Common myeloid progenitor, CD34-positive (primary cell): Measurements from ENCODE around the gene XRCC4.
A peak's percentile ranks its signal among the peaks of the same experiment; 100 is the strongest.

Experiments
- CTCF ChIA-PET: fragments of 350-600 bp; sonication (Branson Sonifier 250); formaldehyde crosslinking; loops from one replicate; lab custom pipeline; 2021; ENCODE audit warnings: antibody characterized with exemption; lab: Charles Lee
- POLR2A ChIA-PET: fragments of 350-600 bp; sonication (Branson Sonifier 250); formaldehyde crosslinking; loops from one replicate; lab custom pipeline; 2021; ENCODE audit warnings: antibody characterized with exemption; lab: Charles Lee
- DNase-seq, 3 donors: peaks; one replicate each; pipeline versions ENCODE4 v3.0.0 to v3.0.0-alpha.2; 2013
- H3K27ac ChIP-seq, 2 experiments: 1 replicate in 1 of 2; 2 replicates in 1 of 2; pipeline ENCODE4 v1.7.0; 2013; ENCODE audit warnings: inconsistent platforms in 2 of 2, low read length in 2 of 2, mild to moderate bottlenecking in 2 of 2, low read depth in 1 of 2, moderate library complexity in 1 of 2; ENCODE audit not compliant: severe bottlenecking in 2 of 2, insufficient read depth in 1 of 2, poor library complexity in 1 of 2
- H3K27me3 ChIP-seq, 5 experiments: replicated peaks in 2 of 5; 1 replicate in 3 of 5; 2 replicates in 2 of 5; pipeline versions ENCODE4 v1.6.1 to v1.7.0; 2013; ENCODE audit warnings: low read length in 4 of 5, mild to moderate bottlenecking in 2 of 5, moderate library complexity in 2 of 5, inconsistent platforms in 1 of 5; ENCODE audit not compliant: insufficient read depth in 5 of 5, control insufficient read depth in 4 of 5
- H3K36me3 ChIP-seq, 4 experiments: 1 replicate in 2 of 4; 2 replicates in 2 of 4; pipeline versions ENCODE4 v1.6.1 to v1.7.0; 2013; ENCODE audit warnings: low read length in 3 of 4, control low read depth in 1 of 4, mild to moderate bottlenecking in 1 of 4; ENCODE audit not compliant: control insufficient read depth in 4 of 4, insufficient read depth in 4 of 4
- H3K4me1 ChIP-seq, 4 experiments: 1 replicate in 3 of 4; 2 replicates in 1 of 4; pipeline versions ENCODE4 v1.6.1 to v1.7.1; 2013; ENCODE audit warnings: low read length in 3 of 4, mild to moderate bottlenecking in 3 of 4, control low read depth in 1 of 4, inconsistent platforms in 1 of 4, moderate library complexity in 1 of 4; ENCODE audit not compliant: control insufficient read depth in 4 of 4, insufficient read depth in 4 of 4; ENCODE audit errors: control extremely low read depth in 1 of 4
- H3K4me3 ChIP-seq, 7 experiments: 1 replicate in 4 of 7; 2 replicates in 3 of 7; pipeline versions ENCODE4 v1.5.1 to v1.7.0; 2013; ENCODE audit warnings: mild to moderate bottlenecking in 7 of 7, low read length in 6 of 7, moderate library complexity in 6 of 7, inconsistent platforms in 2 of 7, low read depth in 2 of 7, control low read depth in 1 of 7; ENCODE audit not compliant: insufficient read depth in 4 of 7, control insufficient read depth in 1 of 7; ENCODE audit errors: extremely low read depth in 1 of 7
- H3K9me3 ChIP-seq, 5 experiments: 1 replicate in 4 of 5; 2 replicates in 1 of 5; pipeline versions ENCODE4 v1.6.1 to v1.7.1; 2013; ENCODE audit warnings: low read length in 4 of 5, mild to moderate bottlenecking in 2 of 5, inconsistent platforms in 1 of 5, low read depth in 1 of 5, moderate library complexity in 1 of 5; ENCODE audit not compliant: control insufficient read depth in 4 of 5, insufficient read depth in 2 of 5; ENCODE audit errors: control extremely low read depth in 1 of 5
- WGBS: methylation state at CpG from one replicate; pipeline ENCODE4 v1.1.5; 2013; ENCODE audit not compliant: insufficient coverage; 5-methylcytosine and 5-hydroxymethylcytosine counted together

The XRCC4 gene

GRCh38 chr5:83184534-83184933 lies 107.2 kb downstream of the XRCC4 start:
- Histone ChIP-seq H3K9me3 (peaks cover 0 to 1% (median 0%) of the 10 kb centered on the region in 5 experiments), H3K27ac (no peak overlapping the region), H3K4me1 (no peaks in the 10 kb centered on the region), H3K36me3 (peaks cover 0 to 2% (median 0%) of the 10 kb centered on the region in 4 experiments), H3K4me3 (no peak overlapping the region), H3K27me3 (no peaks in the 10 kb centered on the region)
- ChIA-PET CTCF (no interaction called here), POLR2A (no interaction called here)
- 100% methylated on average over 1 of the region's 3 CpGs for WGBS
- peak in 2 of 3 donors; percentile 1 to 10 for DNase-seq

- H3K4me3 ChIP-seq = no peak overlapping the region
- 100% methylated on average over 1 of the region's 5 CpGs for whole genome bisulfite sequencing
- no peak overlapping the region for H3K27ac ChIP-seq
- POLR2A ChIA-PET = no interaction called here
- H3K9me3 ChIP-seq = no peaks in the 10 kb centered on the region
- H3K36me3 ChIP-seq = no peaks in the 10 kb centered on the region
- DNase-seq = no peak
- H3K27me3 ChIP-seq = no peaks in the 10 kb centered on the region
- CTCF ChIA-PET = no interaction called here
- H3K4me1 ChIP-seq = no peaks in the 10 kb centered on the region
Observed at GRCh38 chr5:83192947-83193346, 115.6 kb downstream of the XRCC4 start.

- CTCF ChIA-PET = no interaction called here
- peaks cover 0 to 6% (median 0%) of the 10 kb centered on the region in 4 experiments for H3K36me3 ChIP-seq
- H3K9me3 ChIP-seq = no peaks in the 10 kb centered on the region
- POLR2A ChIA-PET = no interaction called here
- H3K4me3 ChIP-seq = no peak overlapping the region
- H3K27ac ChIP-seq = no peak overlapping the region
- no peaks in the 10 kb centered on the region for H3K4me1 ChIP-seq
- no peaks in the 10 kb centered on the region for H3K27me3 ChIP-seq
- WGBS = no CpG with 5 or more reads among the region's 2 CpGs
- DNase-seq = no peak
Observed at GRCh38 chr5:83197326-83197967, 120.1 kb downstream of the XRCC4 start.

- POLR2A ChIA-PET = interaction anchor here (0.6 kb wide), 1 partner anchor 893 kb away, joined by 3 read pairs; no protein-coding TSS in a partner anchor
Observed at GRCh38 chr5:83199126-83199525, 121.8 kb downstream of the XRCC4 start.

GRCh38 chr5:83204651-83205050 lies 127.3 kb downstream of the XRCC4 start:
- H3K4me3 ChIP-seq = no peak overlapping the region
- POLR2A ChIA-PET = no interaction called here
- peaks cover 0 to 12% (median 2%) of the 10 kb centered on the region in 4 experiments for H3K36me3 ChIP-seq
- H3K27ac ChIP-seq = no peak overlapping the region
- no peaks in the 10 kb centered on the region for H3K27me3 ChIP-seq
- WGBS = no CpG with 5 or more reads among the region's 1 CpG
- CTCF ChIA-PET = no interaction called here
- peaks cover 0 to under 1% (median under 1%) of the 10 kb centered on the region in 4 experiments for H3K4me1 ChIP-seq
- no peak for DNase-seq
- H3K9me3 ChIP-seq = no peaks in the 10 kb centered on the region

More at GRCh38 chr5:83199126-83199525, 121.8 kb downstream of the XRCC4 start:
- H3K9me3 ChIP-seq = no peaks in the 10 kb centered on the region
- WGBS = 100% methylated on average over 5 of the region's 5 CpGs
- H3K27ac ChIP-seq = no peak overlapping the region
- no peak overlapping the region for H3K4me3 ChIP-seq
- no peak for DNase-seq
- no peaks in the 10 kb centered on the region for H3K27me3 ChIP-seq
- CTCF ChIA-PET = no interaction called here
- peaks cover 0 to 6% (median 0%) of the 10 kb centered on the region in 4 experiments for H3K36me3 ChIP-seq
- H3K4me1 ChIP-seq = no peaks in the 10 kb centered on the region

- CTCF ChIA-PET = no interaction called here
- no peak overlapping the region for H3K4me3 ChIP-seq
- POLR2A ChIA-PET = no interaction called here
- DNase-seq = no peak
- no peak overlapping the region for H3K27ac ChIP-seq
- no peaks in the 10 kb centered on the region for H3K9me3 ChIP-seq
- H3K36me3 ChIP-seq = peaks cover 0 to 6% (median 2%) of the 10 kb centered on the region in 4 experiments
- H3K27me3 ChIP-seq = no peaks in the 10 kb centered on the region
- H3K4me1 ChIP-seq = peaks cover 0 to 5% (median 2%) of the 10 kb centered on the region in 4 experiments
Observed at GRCh38 chr5:83209963-83210362, 132.6 kb downstream of the XRCC4 start.

GRCh38 chr5:83219077-83219476 lies 141.7 kb downstream of the XRCC4 start:
- Histone ChIP-seq H3K27ac (no peak overlapping the region), H3K4me1 (no peaks in the 10 kb centered on the region), H3K9me3 (no peaks in the 10 kb centered on the region), H3K4me3 (no peak overlapping the region), H3K36me3 (no peaks in the 10 kb centered on the region), H3K27me3 (no peaks in the 10 kb centered on the region)
- ChIA-PET POLR2A (no interaction called here), CTCF (no interaction called here)
- no peak for DNase-seq
